ENCODE measurements around the gene AP4E1.
"Not testable (repeated sequence)": the region's sequence is repeated elsewhere in the genome, so short reads cannot be mapped to it uniquely, and the experiment has no call there.

Gene AP4E1

GRCh38 chr15:51024735-51025453 lies 116.4 kb downstream of the AP4E1 start:
- no peak for DNase-seq (ENCODE audit: low read depth in 2 of 2)

GRCh38 chr15:51025454-51025846 lies 117.0 kb downstream of the AP4E1 start:
- no peak for DNase-seq (ENCODE audit: low read depth in 2 of 2)

GRCh38 chr15:51030649-51031316 lies 122.3 kb downstream of the AP4E1 start:
- no peak for DNase-seq (ENCODE audit: low read depth in 2 of 2)

GRCh38 chr15:51037474-51037873 lies 129.0 kb downstream of the AP4E1 start:
- DNase-seq (ENCODE audit: low read depth in 2 of 2) = not testable (repeated sequence)

GRCh38 chr15:51038162-51038973 lies 129.9 kb downstream of the AP4E1 start:
- no peak for DNase-seq (ENCODE audit: low read depth in 2 of 2)

- no peak for DNase-seq (ENCODE audit: low read depth in 2 of 2)
These were observed 130.5 kb downstream of the AP4E1 start for GRCh38 chr15:51038974-51039319.

- no peak for DNase-seq (ENCODE audit: low read depth in 2 of 2)
These were observed 135.7 kb downstream of the AP4E1 start for GRCh38 chr15:51044037-51044727.

- DNase-seq (ENCODE audit: low read depth in 2 of 2) = no peak
These were observed 137.5 kb downstream of the AP4E1 start for GRCh38 chr15:51046016-51046415.

- no peak for DNase-seq (ENCODE audit: low read depth in 2 of 2)
These were observed 138.4 kb downstream of the AP4E1 start for GRCh38 chr15:51046799-51047449.

GRCh38 chr15:51048308-51048707 lies 139.8 kb downstream of the AP4E1 start:
- no peak for DNase-seq (ENCODE audit: low read depth in 2 of 2)

GRCh38 chr15:51049081-51049480 lies 140.6 kb downstream of the AP4E1 start:
- DNase-seq (ENCODE audit: low read depth in 2 of 2) = no peak

- no peak for DNase-seq (ENCODE audit: low read depth in 2 of 2)
These were observed 143.3 kb downstream of the AP4E1 start for GRCh38 chr15:51051776-51052175.

GRCh38 chr15:51053571-51053970 lies 145.1 kb downstream of the AP4E1 start:
- no peak for DNase-seq (ENCODE audit: low read depth in 2 of 2)

- DNase-seq (ENCODE audit: low read depth in 2 of 2) = no peak
These were observed 146.1 kb downstream of the AP4E1 start for GRCh38 chr15:51054535-51054934.

Data from stimulated activated CD8-positive, alpha-beta memory T cell treated with anti-CD3 and anti-CD28 coated beads, Interleukin-7, amount 100 ng/mL, for 4 hours (primary cell).